RWPE2 (cell line): ENCODE results near the gene EFNA2.

ENCODE experiments used
- ATAC-seq: fragments of 200-7000 bp; cut with Tn5 transposase; 3 replicates; pipeline ENCODE4 v1.9.1; 2021; ENCODE audit warnings: low read depth
- DNase-seq: peaks from one replicate; pipeline ENCODE4 v3.0.0-alpha.2; 2020; ENCODE audit warnings: low spot score
- H3K27ac ChIP-seq: fragments of 450-650 bp; 2 replicates; pipeline ENCODE4 v1.5.1; 2017; ENCODE audit warnings: mild to moderate bottlenecking; ENCODE audit not compliant: poor library complexity, severe bottlenecking
- H3K27me3 ChIP-seq: fragments of 250-450 bp; sonication (Bioruptor Pico); 2 replicates; pipeline ENCODE4 v1.5.1; 2021; ENCODE audit warnings: mild to moderate bottlenecking, moderate library complexity; ENCODE audit not compliant: insufficient read depth, poor library complexity, severe bottlenecking
- H3K36me3 ChIP-seq: fragments of 250-450 bp; sonication (Bioruptor Pico); 2 replicates; pipeline ENCODE4 v1.5.1; 2020; ENCODE audit warnings: low read depth, mild to moderate bottlenecking, moderate library complexity
- H3K4me1 ChIP-seq: fragments of 250-450 bp; sonication (Bioruptor Pico); 2 replicates; pipeline ENCODE4 v1.5.1; 2021; ENCODE audit warnings: mild to moderate bottlenecking, moderate library complexity; ENCODE audit not compliant: insufficient read depth, poor library complexity, severe bottlenecking
- H3K4me3 ChIP-seq: fragments of 250-450 bp; sonication (Bioruptor Pico); 2 replicates; pipeline ENCODE4 v1.5.1; 2021; ENCODE audit warnings: mild to moderate bottlenecking, moderate library complexity; ENCODE audit not compliant: severe bottlenecking
- H3K9me3 ChIP-seq: fragments of 250-450 bp; sonication (Bioruptor Pico); 2 replicates; pipeline ENCODE4 v1.5.1; 2021; ENCODE audit warnings: mild to moderate bottlenecking, moderate library complexity; ENCODE audit not compliant: severe bottlenecking
- TF ChIP-seq, protein P1 (sequence below): fragments of 450-650 bp; IDR thresholded peaks from one replicate; pipeline ENCODE4 v1.5.1; 2017; ENCODE audit warnings: mild to moderate bottlenecking, moderate library complexity; ENCODE audit not compliant: poor library complexity, severe bottlenecking

Gene EFNA2

DNA sequence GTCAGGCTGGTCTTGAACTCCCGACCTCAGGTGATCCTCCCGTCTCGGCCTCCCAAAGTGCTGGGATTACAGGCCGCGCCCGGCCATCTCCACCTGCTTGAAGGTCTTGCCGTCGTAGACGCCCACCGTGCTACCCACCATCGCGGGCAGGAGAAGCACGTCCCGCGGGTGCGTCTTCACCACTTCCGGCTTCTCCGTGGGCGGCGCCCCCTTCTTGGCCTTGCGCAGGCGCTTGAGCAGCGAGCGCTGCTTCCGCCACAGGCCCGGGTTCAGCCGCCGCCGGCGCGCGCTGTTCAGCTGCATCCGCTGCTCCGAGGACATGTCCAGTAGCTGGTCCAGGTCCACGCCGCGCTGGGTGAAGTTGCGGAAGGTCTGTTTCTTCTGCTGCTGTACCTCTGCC lies 21.6 kb downstream of the EFNA2 start:
- H3K36me3 ChIP-seq: no peaks in the 10 kb centered on the region

DNA sequence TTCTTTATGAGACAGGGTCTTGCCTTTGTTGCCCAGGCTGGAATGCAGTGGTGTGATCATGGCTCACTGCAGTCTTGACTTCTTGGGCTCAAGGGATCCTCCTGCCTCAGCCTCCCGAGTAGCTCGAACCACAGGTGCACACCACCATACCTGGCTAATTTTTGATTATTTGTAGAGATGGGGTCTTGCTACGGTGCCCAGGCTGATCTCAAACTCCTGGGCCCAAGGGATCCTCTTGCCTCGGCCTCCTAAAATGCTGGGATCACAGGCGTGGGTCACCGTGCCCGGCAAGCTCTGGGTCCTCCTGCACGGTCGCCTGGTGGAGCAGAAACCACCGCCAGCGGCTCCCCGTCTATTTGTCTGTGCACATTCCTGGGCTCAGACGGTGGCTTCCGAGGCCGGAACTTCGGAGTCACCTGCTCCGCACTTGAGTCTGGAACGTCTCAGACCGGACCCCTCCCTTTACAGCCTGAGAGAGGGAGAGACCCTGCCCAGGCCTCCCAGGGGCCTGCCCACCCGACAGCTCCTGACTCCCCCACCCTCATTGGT lies 22.2 kb downstream of the EFNA2 start:
- Histone ChIP-seq H3K27ac (no peak overlapping the region), H3K36me3 (no peaks in the 10 kb centered on the region), H3K4me3 (no peak overlapping the region), H3K4me1 (no peaks in the 10 kb centered on the region), H3K9me3 (no peaks in the 10 kb centered on the region), H3K27me3 (no peaks in the 10 kb centered on the region)
- TF ChIP-seq, protein P1, sequence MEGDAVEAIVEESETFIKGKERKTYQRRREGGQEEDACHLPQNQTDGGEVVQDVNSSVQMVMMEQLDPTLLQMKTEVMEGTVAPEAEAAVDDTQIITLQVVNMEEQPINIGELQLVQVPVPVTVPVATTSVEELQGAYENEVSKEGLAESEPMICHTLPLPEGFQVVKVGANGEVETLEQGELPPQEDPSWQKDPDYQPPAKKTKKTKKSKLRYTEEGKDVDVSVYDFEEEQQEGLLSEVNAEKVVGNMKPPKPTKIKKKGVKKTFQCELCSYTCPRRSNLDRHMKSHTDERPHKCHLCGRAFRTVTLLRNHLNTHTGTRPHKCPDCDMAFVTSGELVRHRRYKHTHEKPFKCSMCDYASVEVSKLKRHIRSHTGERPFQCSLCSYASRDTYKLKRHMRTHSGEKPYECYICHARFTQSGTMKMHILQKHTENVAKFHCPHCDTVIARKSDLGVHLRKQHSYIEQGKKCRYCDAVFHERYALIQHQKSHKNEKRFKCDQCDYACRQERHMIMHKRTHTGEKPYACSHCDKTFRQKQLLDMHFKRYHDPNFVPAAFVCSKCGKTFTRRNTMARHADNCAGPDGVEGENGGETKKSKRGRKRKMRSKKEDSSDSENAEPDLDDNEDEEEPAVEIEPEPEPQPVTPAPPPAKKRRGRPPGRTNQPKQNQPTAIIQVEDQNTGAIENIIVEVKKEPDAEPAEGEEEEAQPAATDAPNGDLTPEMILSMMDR: no peak
- DNase-seq (peak; percentile 61), ATAC-seq (no peak)

More for the DNA sequence above, 21.6 kb downstream of the EFNA2 start:
- Histone ChIP-seq H3K27ac (no peak overlapping the region), H3K4me3 (no peak overlapping the region), H3K4me1 (no peaks in the 10 kb centered on the region), H3K27me3 (no peaks in the 10 kb centered on the region), H3K9me3 (no peaks in the 10 kb centered on the region)
- TF ChIP-seq, protein P1: no peak
- DNase-seq: peak; percentile 53
- no peak for ATAC-seq

DNA sequence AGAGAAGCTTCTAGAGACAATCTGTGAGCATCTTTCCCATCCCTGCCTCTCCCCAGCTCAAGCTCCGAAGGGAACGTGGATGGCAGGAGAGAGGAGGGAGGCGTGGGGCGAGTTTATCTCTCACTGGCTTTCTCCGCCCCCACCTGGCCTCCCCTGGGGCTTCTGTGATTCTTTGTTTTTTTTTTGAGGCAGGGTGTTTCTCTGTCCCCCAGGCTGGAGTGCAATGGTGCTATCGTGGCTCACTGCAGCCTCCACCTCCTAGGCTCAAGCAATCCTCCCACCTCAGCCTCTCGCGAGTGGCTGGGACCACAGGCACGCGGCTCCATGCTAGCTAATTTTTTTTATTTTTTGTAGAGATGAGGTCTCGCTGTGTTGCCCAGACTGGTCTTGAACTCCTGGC lies 23.0 kb downstream of the EFNA2 start:
- peaks cover 7% of the 10 kb centered on the region for H3K4me1 ChIP-seq
- H3K27ac ChIP-seq: no peak overlapping the region
- ATAC-seq (no peak), DNase-seq (no peak)
- no peak overlapping the region for H3K4me3 ChIP-seq
- H3K36me3 ChIP-seq: no peaks in the 10 kb centered on the region
- H3K27me3 ChIP-seq: no peaks in the 10 kb centered on the region
- no peaks in the 10 kb centered on the region for H3K9me3 ChIP-seq
- TF ChIP-seq, protein P1: no peak

DNA sequence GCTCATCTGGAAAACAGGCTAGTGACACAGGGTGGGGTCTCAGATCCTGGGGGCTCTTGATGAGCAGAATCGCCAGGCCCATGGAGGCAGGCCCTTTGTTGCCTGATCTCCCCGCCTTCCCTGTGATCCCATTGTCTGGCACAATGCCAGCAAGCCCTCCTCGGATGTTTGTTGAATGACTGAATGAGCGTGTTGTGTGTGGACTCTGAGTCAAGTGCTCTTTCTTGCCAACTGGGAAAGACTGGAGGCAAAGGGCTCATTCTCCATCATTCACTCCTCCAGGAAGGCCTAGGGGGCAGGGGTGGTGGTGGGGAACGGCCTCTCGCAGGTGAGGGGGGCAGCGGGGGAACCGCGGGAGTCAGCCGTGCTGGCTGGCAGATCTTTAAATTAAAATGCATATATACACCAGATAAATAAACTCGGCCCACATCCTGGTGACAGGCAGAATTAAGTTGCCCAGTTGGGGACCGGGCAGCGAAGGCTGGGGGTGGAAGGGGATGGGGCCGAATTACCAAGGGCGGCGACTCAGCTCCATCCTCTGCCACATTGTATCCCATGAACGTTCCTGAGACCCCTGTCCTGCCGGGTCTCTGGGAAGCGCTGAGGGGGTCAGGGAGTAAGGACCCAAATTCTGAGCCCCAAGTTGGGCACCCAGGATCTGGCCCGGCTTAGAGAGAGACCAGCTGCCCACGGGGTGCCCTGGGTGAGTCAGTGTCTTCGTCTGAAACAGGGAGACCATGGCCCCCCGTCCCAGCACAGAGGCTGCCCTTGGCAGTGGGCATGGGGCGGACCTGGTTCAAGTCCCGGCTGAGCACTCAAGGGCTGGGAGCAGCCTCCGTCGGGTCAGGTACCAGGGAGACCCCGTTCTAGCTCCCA lies 24.5 kb downstream of the EFNA2 start:
- DNase-seq (peak; percentile 55), ATAC-seq (no peak)
- Histone ChIP-seq H3K4me1 (peaks cover 12% of the 10 kb centered on the region), H3K9me3 (no peaks in the 10 kb centered on the region), H3K27me3 (no peaks in the 10 kb centered on the region), H3K36me3 (no peaks in the 10 kb centered on the region), H3K4me3 (no peak overlapping the region), H3K27ac (no peak overlapping the region)
- TF ChIP-seq, protein P1: no peak

DNA sequence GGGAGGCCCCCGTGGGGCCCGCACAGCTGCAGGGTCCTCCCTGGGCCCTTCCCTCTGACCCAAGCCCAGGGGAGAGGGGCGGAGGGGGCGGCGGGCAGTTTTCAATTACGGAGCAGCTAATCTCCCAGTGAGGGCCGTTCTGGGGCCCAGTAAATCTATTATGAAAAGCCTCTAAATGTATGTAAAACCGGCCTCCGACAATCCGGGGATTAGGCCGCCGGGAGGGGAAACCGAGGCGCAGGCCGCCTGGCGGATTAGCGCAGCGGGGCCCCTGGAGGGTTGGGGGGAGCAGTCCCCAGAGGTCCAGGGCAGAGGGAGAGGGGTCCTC lies 25.1 kb downstream of the EFNA2 start:
- TF ChIP-seq, protein P1: no peak
- no peak overlapping the region for H3K4me3 ChIP-seq
- no peaks in the 10 kb centered on the region for H3K27me3 ChIP-seq
- DNase-seq (no peak), ATAC-seq (no peak)
- no peaks in the 10 kb centered on the region for H3K36me3 ChIP-seq
- H3K9me3 ChIP-seq: no peaks in the 10 kb centered on the region
- H3K27ac ChIP-seq: no peak overlapping the region
- H3K4me1 ChIP-seq: peaks cover 12% of the 10 kb centered on the region
